ENCODE measurements around the gene AGAP9. TPM values are rescaled to one million over a fixed set of nuclear protein-coding genes. Genes with fewer than 3 reads are reported as not detected.
"Not testable (repeated sequence)": the region's sequence is repeated elsewhere in the genome, so short reads cannot be mapped to it uniquely, and the experiment has no call there.

AGAP9 gene
- total and polyA plus RNA-seq, 5 donors, result 3.3 to 4.9 (median 4.6) TPM

DNA sequence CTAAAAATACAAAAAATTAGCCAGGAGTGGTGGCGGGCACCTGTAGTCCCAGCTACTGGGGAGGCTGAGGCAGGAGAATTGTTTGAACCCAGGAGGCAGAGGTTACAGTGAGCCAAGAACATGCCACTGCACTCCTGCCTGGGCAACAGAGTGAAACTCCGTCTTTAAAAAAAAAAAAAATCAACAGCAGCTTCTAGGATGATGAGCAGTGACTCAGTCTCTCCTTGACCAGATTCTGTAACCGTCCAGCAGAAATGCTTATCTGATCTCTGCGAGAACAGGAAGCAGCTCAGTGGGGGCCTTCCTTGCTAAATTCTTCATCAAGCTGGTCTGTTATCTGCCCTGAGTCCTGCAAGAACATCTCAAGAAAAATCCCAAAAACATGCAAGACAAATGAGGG, 37.5 kb downstream of the AGAP9 start:
- H3K4me1 ChIP-seq (ENCODE audit: control insufficient read depth, insufficient read depth, low read length); ATAC-seq; H3K4me3 ChIP-seq (ENCODE audit: low read length); H3K9me3 ChIP-seq (ENCODE audit: control insufficient read depth, low read length); DNase-seq; H3K27me3 ChIP-seq (ENCODE audit: control insufficient read depth, insufficient read depth); H3K27ac ChIP-seq (ENCODE audit: low read length); intact Hi-C loops (cut with DNase I): not testable (repeated sequence)
- 56% methylated on average over 3 of the region's 4 CpGs for WGBS

DNA sequence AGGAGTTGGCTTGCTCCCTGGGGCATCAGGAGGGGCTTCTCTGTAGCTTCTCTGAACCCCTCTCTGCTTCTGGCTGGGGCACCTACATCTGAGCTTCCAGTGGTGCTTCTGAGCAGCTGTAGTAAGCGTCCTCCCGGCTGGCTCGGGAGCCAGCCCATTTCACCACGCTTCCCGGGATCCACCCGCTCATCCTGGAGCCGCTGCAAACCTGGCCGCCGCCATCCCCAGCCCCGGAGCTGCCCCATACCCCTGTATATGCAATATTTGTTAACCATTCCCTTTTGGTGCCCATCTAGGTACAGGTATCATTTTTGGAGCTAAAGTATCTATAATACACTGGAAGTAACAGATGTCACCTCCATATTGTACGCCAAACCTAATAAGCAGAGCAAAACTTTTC, 38.7 kb downstream of the AGAP9 start:
- 90% methylated on average over 11 of the region's 11 CpGs for WGBS
- H3K27ac ChIP-seq (ENCODE audit: low read length); intact Hi-C loops (cut with DNase I); H3K9me3 ChIP-seq (ENCODE audit: control insufficient read depth, low read length); H3K27me3 ChIP-seq (ENCODE audit: control insufficient read depth, insufficient read depth); H3K4me1 ChIP-seq (ENCODE audit: control insufficient read depth, insufficient read depth, low read length); H3K4me3 ChIP-seq (ENCODE audit: low read length); ATAC-seq; DNase-seq: not testable (repeated sequence)

- intact Hi-C loops (cut with DNase I); H3K4me1 ChIP-seq (ENCODE audit: control insufficient read depth, insufficient read depth, low read length); H3K9me3 ChIP-seq (ENCODE audit: control insufficient read depth, low read length); H3K27me3 ChIP-seq (ENCODE audit: control insufficient read depth, insufficient read depth); H3K27ac ChIP-seq (ENCODE audit: low read length); DNase-seq; H3K4me3 ChIP-seq (ENCODE audit: low read length): not testable (repeated sequence)
- 84% methylated on average over 8 of the region's 11 CpGs for WGBS
- ATAC-seq, result peak; percentile 37 to 51
These were observed 39.5 kb downstream of the AGAP9 start, which contains the start of gene ANXA8 for GRCh38 chr10:47483923-47484322. ANXA8 (minus strand) TSS chr10:47484115; CDS start chr10:47483933, 182 bp downstream.

GRCh38 chr10:47482367-47482766, 41.1 kb downstream of the AGAP9 start:
- H3K9me3 ChIP-seq (ENCODE audit: control insufficient read depth, low read length); DNase-seq; H3K4me3 ChIP-seq (ENCODE audit: low read length); intact Hi-C loops (cut with DNase I); H3K27ac ChIP-seq (ENCODE audit: low read length); H3K27me3 ChIP-seq (ENCODE audit: control insufficient read depth, insufficient read depth); H3K4me1 ChIP-seq (ENCODE audit: control insufficient read depth, insufficient read depth, low read length): not testable (repeated sequence)
- WGBS, result no CpG with 5 or more reads among the region's 1 CpG
- ATAC-seq, result peak; percentile 7 to 62

- not testable (repeated sequence) for H3K27ac ChIP-seq (ENCODE audit: low read length)
- 74% methylated on average over 5 of the region's 6 CpGs for WGBS
These were observed 41.7 kb downstream of the AGAP9 start for GRCh38 chr10:47481768-47482181.

DNA sequence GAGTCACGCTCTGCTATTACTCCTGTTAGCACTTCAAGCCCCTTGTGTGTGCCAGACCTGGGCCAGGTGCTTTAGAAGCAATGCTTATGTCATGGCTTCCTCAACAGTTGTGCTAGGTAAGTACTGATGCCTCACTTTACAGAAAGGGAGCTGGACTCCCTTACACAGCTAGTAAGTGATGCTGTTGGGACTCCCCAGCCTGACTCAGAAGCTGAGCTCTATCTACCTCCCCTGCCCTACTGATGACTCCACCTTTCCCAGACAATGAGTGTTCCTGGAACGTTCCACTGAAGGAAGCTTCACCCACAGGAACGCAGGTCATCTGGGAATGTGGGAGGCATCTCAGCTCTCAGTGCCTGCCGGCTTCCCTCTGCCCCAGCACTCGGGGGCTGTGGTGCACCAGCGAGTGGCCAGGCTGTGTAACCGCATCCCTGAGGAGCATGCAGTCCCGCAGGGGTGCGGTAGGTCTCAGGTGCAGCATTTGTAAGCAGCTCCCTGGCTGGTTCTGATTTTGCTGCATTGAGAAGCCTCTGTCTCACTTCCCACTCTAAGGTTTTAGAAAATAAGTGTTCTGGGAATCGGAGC, 42.2 kb downstream of the AGAP9 start:
- H3K9me3 ChIP-seq (ENCODE audit: control insufficient read depth, low read length); H3K4me3 ChIP-seq (ENCODE audit: low read length); H3K27me3 ChIP-seq (ENCODE audit: control insufficient read depth, insufficient read depth); H3K4me1 ChIP-seq (ENCODE audit: control insufficient read depth, insufficient read depth, low read length); ATAC-seq; intact Hi-C loops (cut with DNase I); H3K27ac ChIP-seq (ENCODE audit: low read length): not testable (repeated sequence)
- peak in 1 of 3 donors; percentile 32 for DNase-seq
- 64% methylated on average over 6 of the region's 10 CpGs for WGBS

More at GRCh38 chr10:47481768-47482181, 41.7 kb downstream of the AGAP9 start:
- intact Hi-C loops (cut with DNase I); DNase-seq; H3K9me3 ChIP-seq (ENCODE audit: control insufficient read depth, low read length); H3K4me1 ChIP-seq (ENCODE audit: control insufficient read depth, insufficient read depth, low read length); H3K4me3 ChIP-seq (ENCODE audit: low read length); H3K27me3 ChIP-seq (ENCODE audit: control insufficient read depth, insufficient read depth): not testable (repeated sequence)
- peak; percentile 19 to 36 for ATAC-seq

DNA sequence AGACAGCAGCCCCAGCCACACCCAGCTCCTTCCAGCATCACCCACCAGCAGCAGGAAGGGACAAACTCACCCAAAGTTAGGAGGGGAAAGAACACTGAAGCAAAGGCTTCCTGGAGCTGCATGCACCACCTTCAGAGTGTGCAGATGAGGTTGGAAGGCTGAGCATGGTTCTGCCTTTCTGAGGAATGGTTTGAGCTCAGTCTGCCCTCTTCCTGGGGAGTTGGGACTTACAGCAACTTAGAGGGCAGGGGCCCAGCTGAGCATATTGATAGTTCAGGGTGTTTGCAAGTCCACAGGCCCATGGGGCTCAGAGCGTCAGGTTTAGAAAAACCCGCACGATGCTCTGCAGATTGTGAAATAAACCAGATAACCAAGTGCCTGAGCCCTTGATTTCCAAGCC, 43.3 kb downstream of the AGAP9 start:
- intact Hi-C loops (cut with DNase I); H3K27ac ChIP-seq (ENCODE audit: low read length); H3K4me3 ChIP-seq (ENCODE audit: low read length); DNase-seq; H3K9me3 ChIP-seq (ENCODE audit: control insufficient read depth, low read length); ATAC-seq; H3K27me3 ChIP-seq (ENCODE audit: control insufficient read depth, insufficient read depth); H3K4me1 ChIP-seq (ENCODE audit: control insufficient read depth, insufficient read depth, low read length): not testable (repeated sequence)
- no CpG with 5 or more reads among the region's 3 CpGs for WGBS

- H3K9me3 ChIP-seq (ENCODE audit: control insufficient read depth, low read length); H3K27me3 ChIP-seq (ENCODE audit: control insufficient read depth, insufficient read depth); H3K4me3 ChIP-seq (ENCODE audit: low read length); DNase-seq; intact Hi-C loops (cut with DNase I); ATAC-seq; H3K4me1 ChIP-seq (ENCODE audit: control insufficient read depth, insufficient read depth, low read length); H3K27ac ChIP-seq (ENCODE audit: low read length): not testable (repeated sequence)
- WGBS, result 67% methylated on average over 4 of the region's 5 CpGs
These were observed 45.3 kb downstream of the AGAP9 start for GRCh38 chr10:47478114-47478513.

- DNase-seq; H3K9me3 ChIP-seq (ENCODE audit: control insufficient read depth, low read length); intact Hi-C loops (cut with DNase I); H3K4me1 ChIP-seq (ENCODE audit: control insufficient read depth, insufficient read depth, low read length); ATAC-seq; H3K4me3 ChIP-seq (ENCODE audit: low read length); H3K27me3 ChIP-seq (ENCODE audit: control insufficient read depth, insufficient read depth); H3K27ac ChIP-seq (ENCODE audit: low read length): not testable (repeated sequence)
- 93% methylated on average over 9 of the region's 11 CpGs for WGBS
These were observed 46.4 kb downstream of the AGAP9 start for GRCh38 chr10:47477078-47477477.

- H3K27me3 ChIP-seq (ENCODE audit: control insufficient read depth, insufficient read depth); H3K27ac ChIP-seq (ENCODE audit: low read length); H3K4me1 ChIP-seq (ENCODE audit: control insufficient read depth, insufficient read depth, low read length); ATAC-seq; DNase-seq; intact Hi-C loops (cut with DNase I); H3K4me3 ChIP-seq (ENCODE audit: low read length); H3K9me3 ChIP-seq (ENCODE audit: control insufficient read depth, low read length): not testable (repeated sequence)
- 86% methylated on average over 5 of the region's 5 CpGs for WGBS
These were observed 48.3 kb downstream of the AGAP9 start for GRCh38 chr10:47475101-47475500.

DNA sequence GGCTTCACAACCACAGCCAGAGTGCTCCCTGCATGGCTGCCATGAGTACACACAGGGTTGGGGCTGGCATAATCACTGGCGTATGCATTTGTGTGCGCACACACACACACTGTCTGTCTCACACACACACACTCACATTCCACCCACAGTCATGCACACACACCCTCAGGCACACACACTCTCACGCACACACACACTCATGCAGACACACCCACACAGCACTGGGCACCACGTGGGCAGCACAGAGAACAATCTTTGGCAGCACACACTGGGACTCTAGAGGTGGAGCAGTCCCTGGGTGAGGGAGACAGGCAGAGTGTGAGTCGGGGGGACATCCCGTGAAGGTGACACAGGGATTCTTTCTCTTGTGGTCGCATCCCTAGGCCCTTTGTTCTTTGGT, 49.9 kb downstream of the AGAP9 start:
- H3K4me3 ChIP-seq (ENCODE audit: low read length); DNase-seq; H3K9me3 ChIP-seq (ENCODE audit: control insufficient read depth, low read length); H3K27ac ChIP-seq (ENCODE audit: low read length); intact Hi-C loops (cut with DNase I); ATAC-seq; H3K4me1 ChIP-seq (ENCODE audit: control insufficient read depth, insufficient read depth, low read length); H3K27me3 ChIP-seq (ENCODE audit: control insufficient read depth, insufficient read depth): not testable (repeated sequence)
- no CpG with 5 or more reads among the region's 7 CpGs for WGBS

DNA sequence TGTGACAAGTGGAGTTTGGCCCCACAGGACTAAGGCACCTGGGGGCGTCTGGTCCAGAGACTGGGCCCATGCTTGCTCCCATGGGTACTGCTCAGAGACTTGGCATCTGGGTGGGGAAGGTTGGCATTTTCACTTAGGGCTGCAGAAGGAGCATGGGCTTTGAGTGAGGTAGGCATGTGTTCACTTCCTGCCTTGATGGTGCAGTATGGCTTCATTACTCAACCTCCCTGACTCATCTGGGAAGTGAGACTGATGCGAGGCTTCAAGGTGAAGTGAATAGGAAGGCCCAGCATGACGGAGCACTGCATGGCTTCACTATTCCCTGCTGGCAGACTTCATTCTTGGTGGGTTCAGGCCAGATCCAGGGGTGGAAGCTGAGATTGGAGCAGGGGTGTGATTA, 50.8 kb downstream of the AGAP9 start:
- ATAC-seq; DNase-seq; H3K27ac ChIP-seq (ENCODE audit: low read length); H3K4me3 ChIP-seq (ENCODE audit: low read length); H3K27me3 ChIP-seq (ENCODE audit: control insufficient read depth, insufficient read depth); H3K4me1 ChIP-seq (ENCODE audit: control insufficient read depth, insufficient read depth, low read length); H3K9me3 ChIP-seq (ENCODE audit: control insufficient read depth, low read length); intact Hi-C loops (cut with DNase I): not testable (repeated sequence)
- 89% methylated on average over 1 of the region's 3 CpGs for WGBS
